Activated CD8-positive, alpha-beta memory T cell treated with anti-CD3 and anti-CD28 coated beads, Interleukin-2, amount 10 ng/mL, durations not matched to agents 7 days and 5 days (primary cell): ENCODE results near the gene KAZN. TPM values are rescaled to one million over a fixed set of nuclear protein-coding genes. Genes with fewer than 3 reads are reported as not detected.

Experiments used
- ATAC-seq: fragments of 150-1000 bp; cut with Tn5 transposase; one replicate; pipeline ENCODE4 v1.10.0; 2021; ENCODE audit warnings: moderate library complexity
- CTCF ChIA-PET: fragments of 350-600 bp; sonication (Branson Sonifier 250); formaldehyde crosslinking; loops from one replicate; lab custom pipeline; 2021; ENCODE audit warnings: antibody characterized with exemption; lab: Charles Lee
- DNase-seq: peaks from one replicate; pipeline ENCODE4 v3.0.0-alpha.2; 2020
- H3K27ac Mint-ChIP-seq: one replicate; pipeline ENCODE4 v1.8.0; 2021; ENCODE audit warnings: mild to moderate bottlenecking, mixed read lengths
- H3K27me3 Mint-ChIP-seq: one replicate; pipeline ENCODE4 v1.8.0; 2021; ENCODE audit warnings: mixed read lengths
- H3K36me3 Mint-ChIP-seq: one replicate; pipeline ENCODE4 v1.8.0; 2021; ENCODE audit warnings: mild to moderate bottlenecking, mixed read lengths
- H3K4me1 Mint-ChIP-seq: one replicate; pipeline ENCODE4 v1.8.0; 2021; ENCODE audit warnings: mixed read lengths
- H3K4me3 Mint-ChIP-seq: one replicate; pipeline ENCODE4 v1.8.0; 2021; ENCODE audit warnings: mild to moderate bottlenecking, moderate library complexity, mixed read lengths
- H3K9me3 Mint-ChIP-seq: one replicate; pipeline ENCODE4 v1.8.0; 2022; ENCODE audit warnings: low read depth, mixed read lengths
- total RNA-seq, 2 experiments: library from RNA; stranded (reverse); gene quantifications; one replicate each; pipeline ENCODE4 v1.2.3, GENCODE V29; 2021

KAZN gene
- total RNA-seq, 2 experiments from 2014 or later, result 0.12 to 0.15 TPM

- no peak for ATAC-seq
- Mint-ChIP-seq H3K4me3 (no peak overlapping the region), H3K4me1 (no peaks in the 10 kb centered on the region), H3K27me3 (peaks cover 5% of the 10 kb centered on the region), H3K9me3 (no peaks in the 10 kb centered on the region), H3K36me3 (no peaks in the 10 kb centered on the region), H3K27ac (no peak overlapping the region)
- no peak for DNase-seq
- CTCF ChIA-PET, result interaction anchor here (0.7 kb wide), 1 partner anchor 56 kb away, joined by 3 read pairs; no protein-coding TSS in a partner anchor
Measured at GRCh38 chr1:15083578-15083977, 485.1 kb downstream of the KAZN start.

GRCh38 chr1:15088281-15088971, 489.9 kb downstream of the KAZN start:
- H3K27me3 Mint-ChIP-seq, result peaks cover 18% of the 10 kb centered on the region
- CTCF ChIA-PET, result interaction anchor here (1.0 to 1.1 kb wide), 2 partner anchors 12 kb away, joined by 3 to 4 read pairs; no protein-coding TSS in a partner anchor
- H3K36me3 Mint-ChIP-seq, result no peaks in the 10 kb centered on the region

GRCh38 chr1:15089258-15089992, 490.9 kb downstream of the KAZN start:
- H3K36me3 Mint-ChIP-seq, result no peaks in the 10 kb centered on the region
- CTCF ChIA-PET, result interaction anchor here (1.1 kb wide), 1 partner anchor 11 kb away, joined by 4 read pairs; no protein-coding TSS in a partner anchor
- no peaks in the 10 kb centered on the region for H3K9me3 Mint-ChIP-seq
- no peak overlapping the region for H3K27ac Mint-ChIP-seq
- peaks cover 3% of the 10 kb centered on the region for H3K4me1 Mint-ChIP-seq
- no peak for DNase-seq
- H3K4me3 Mint-ChIP-seq, result no peak overlapping the region
- H3K27me3 Mint-ChIP-seq, result peaks cover 18% of the 10 kb centered on the region
- no peak for ATAC-seq

More at GRCh38 chr1:15088281-15088971, 489.9 kb downstream of the KAZN start:
- no peak overlapping the region for H3K27ac Mint-ChIP-seq
- H3K9me3 Mint-ChIP-seq, result no peaks in the 10 kb centered on the region
- ATAC-seq (no peak), DNase-seq (no peak)
- H3K4me1 Mint-ChIP-seq, result peaks cover 3% of the 10 kb centered on the region
- H3K4me3 Mint-ChIP-seq, result no peak overlapping the region

DNA sequence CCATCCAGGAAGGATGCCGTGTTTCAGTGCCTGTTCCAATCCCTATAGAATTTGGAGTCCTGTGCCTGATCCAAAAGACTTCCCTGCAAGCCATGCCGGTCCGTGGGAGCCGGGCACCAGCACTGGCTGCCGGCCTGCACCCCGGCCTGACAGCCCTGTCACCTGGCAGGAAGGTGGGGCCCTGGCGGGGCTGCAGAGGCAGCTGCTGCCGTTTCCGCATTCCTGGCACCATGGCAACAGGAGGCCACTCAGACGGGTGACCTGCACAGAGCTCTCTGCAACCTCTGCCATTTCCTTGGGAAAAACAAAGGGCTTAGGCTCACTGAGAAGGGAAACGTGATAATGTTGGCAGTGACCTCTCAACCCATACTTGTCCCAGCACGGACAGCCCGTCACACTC, 491.9 kb downstream of the KAZN start:
- DNase-seq, result peak; percentile 50
- H3K9me3 Mint-ChIP-seq, result no peaks in the 10 kb centered on the region
- no peaks in the 10 kb centered on the region for H3K36me3 Mint-ChIP-seq
- peaks cover 18% of the 10 kb centered on the region for H3K27me3 Mint-ChIP-seq
- no peak overlapping the region for H3K4me3 Mint-ChIP-seq
- ATAC-seq, result no peak
- CTCF ChIA-PET, result no interaction called here
- no peak overlapping the region for H3K27ac Mint-ChIP-seq
- H3K4me1 Mint-ChIP-seq, result peaks cover 3% of the 10 kb centered on the region

- Mint-ChIP-seq H3K4me1 (peaks cover 3% of the 10 kb centered on the region), H3K27ac (no peak overlapping the region), H3K27me3 (peaks cover 13% of the 10 kb centered on the region), H3K4me3 (no peak overlapping the region), H3K9me3 (no peaks in the 10 kb centered on the region), H3K36me3 (no peaks in the 10 kb centered on the region)
- no peak for DNase-seq
- no peak for ATAC-seq
- CTCF ChIA-PET, result no interaction called here
Measured at GRCh38 chr1:15094056-15094455, 495.6 kb downstream of the KAZN start.

DNA sequence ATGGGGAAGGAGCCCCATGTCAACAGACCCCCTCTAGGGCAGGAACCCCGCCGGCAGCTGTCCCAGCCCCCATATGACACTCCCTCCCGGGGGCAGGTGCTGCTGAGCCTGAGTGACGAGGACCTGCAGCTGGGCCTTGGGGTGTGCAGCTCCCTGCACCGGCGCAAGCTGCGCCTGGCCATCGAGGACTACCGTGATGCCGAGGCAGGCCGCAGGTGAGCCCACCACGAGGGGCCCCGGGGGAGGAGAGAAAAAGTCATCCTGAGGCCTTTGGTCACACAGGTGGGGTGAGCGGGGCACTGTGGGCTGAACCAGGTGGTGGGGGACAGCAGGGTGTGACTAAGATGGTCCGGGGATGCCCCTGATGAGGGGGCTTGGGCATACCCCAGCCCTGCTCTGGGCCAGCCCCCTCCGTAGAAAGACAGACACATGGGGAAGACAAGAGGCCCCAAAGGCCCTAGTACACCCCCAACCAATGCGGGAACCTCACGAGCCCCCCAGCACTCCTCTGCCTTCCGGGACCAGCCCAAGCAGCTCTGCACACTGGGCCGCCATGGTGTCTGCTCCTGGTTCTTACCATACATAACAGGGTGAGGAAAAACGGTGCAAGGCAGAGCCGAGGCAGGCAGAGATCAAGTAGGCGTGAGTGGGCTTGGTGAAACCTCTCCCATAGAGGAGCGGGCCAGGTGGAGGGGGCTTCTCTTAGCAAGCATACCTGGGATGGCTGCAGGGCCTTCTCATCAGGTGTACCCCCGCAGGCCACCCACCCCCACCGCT, 496.4 kb downstream of the KAZN start:
- Mint-ChIP-seq H3K4me1 (peaks cover 3% of the 10 kb centered on the region), H3K4me3 (no peak overlapping the region), H3K27me3 (peaks cover 11% of the 10 kb centered on the region), H3K36me3 (no peaks in the 10 kb centered on the region), H3K9me3 (no peaks in the 10 kb centered on the region), H3K27ac (no peak overlapping the region)
- CTCF ChIA-PET, result no interaction called here
- DNase-seq, result no peak
- no peak for ATAC-seq

DNA sequence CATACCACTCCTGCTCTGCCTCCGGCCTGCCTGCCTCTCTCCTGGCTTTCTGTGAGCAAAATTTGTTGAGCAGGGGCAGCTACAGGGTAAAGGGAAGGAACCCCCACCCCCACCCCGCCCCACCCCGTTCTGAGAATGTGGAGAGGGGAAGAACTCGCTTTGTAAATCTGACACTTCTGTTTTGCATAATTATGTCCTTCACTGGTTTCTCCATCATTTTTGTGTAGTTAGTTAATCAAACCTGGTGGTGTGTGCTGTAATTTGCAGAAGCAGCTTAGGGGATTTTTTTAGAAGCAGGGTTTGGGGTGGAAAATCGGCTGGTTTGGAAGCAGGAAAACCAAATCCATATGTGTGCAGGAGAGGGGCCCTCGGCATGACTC, 497.0 kb downstream of the KAZN start:
- Mint-ChIP-seq H3K27me3 (peaks cover 10% of the 10 kb centered on the region), H3K9me3 (no peaks in the 10 kb centered on the region), H3K4me1 (peaks cover 4% of the 10 kb centered on the region), H3K4me3 (no peak overlapping the region), H3K27ac (no peak overlapping the region), H3K36me3 (no peaks in the 10 kb centered on the region)
- DNase-seq (no peak), ATAC-seq (no peak)
- CTCF ChIA-PET, result no interaction called here

DNA sequence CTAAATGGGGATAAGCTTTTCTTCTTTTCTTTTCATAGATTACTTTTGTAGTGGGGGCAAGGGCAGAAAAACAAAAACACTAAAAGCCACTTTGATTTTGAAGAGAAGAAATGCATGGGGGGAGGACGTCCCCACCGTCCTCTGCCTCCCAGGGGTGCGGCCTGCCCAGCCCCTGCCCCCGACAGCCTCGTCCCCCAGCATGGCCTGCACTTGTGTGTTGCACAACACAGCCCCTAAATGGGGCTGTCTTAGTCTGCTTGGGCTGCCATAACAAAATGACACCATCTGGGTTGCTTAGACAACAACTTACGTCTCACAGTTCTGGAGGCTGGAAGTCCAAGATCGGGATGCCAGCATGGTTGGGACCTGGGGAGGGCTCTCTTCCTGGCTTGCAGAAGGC, 497.8 kb downstream of the KAZN start:
- ATAC-seq (no peak), DNase-seq (no peak)
- Mint-ChIP-seq H3K4me1 (peaks cover 6% of the 10 kb centered on the region), H3K4me3 (no peak overlapping the region), H3K9me3 (no peaks in the 10 kb centered on the region), H3K36me3 (no peaks in the 10 kb centered on the region), H3K27ac (no peak overlapping the region), H3K27me3 (peaks cover 11% of the 10 kb centered on the region)
- CTCF ChIA-PET, result no interaction called here

DNA sequence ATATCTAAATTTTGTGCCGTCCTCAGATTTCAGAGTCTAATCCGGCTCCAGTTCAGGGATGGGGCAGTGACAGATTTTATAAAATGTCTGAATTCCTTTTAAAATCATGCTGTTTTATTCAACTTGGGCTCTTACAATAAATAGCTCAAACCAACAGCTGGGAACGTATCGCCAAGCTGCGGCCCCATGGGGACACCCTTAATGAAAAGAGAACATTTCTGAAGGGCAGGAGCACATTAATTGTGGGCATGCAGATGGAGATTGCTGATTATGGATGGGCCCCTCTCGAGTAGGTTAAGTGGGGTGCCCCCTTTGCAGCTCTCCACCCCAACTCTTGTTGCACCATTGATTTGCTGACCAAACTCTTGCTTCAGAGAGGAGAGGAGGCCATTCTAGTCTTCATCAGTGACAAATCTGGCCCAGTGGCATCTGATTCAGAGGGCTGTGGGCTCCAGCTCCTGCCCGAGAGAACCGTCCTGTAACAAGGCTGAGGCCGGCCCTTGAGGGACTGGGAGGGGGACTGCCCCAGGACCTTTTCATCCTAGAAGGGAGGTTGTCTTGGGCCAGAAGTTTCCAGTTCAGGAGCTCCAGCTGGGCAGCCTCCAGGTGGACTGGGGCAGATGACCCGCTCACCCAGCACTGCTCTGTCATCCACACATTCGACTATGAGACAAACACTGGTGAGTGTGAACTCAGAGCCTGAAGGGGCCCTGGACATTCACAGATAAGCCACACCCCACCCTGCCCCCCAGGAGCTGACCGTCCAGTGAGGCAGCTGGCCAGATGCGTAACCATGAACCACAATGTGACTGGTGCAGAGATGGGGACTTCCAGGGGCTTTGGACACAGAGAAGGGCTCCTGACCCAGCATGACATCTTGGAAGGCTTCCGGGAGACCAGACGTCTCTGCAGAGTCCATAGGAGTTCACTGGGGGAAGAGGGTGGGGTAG, 500.0 kb downstream of the KAZN start:
- no peaks in the 10 kb centered on the region for H3K36me3 Mint-ChIP-seq
- ATAC-seq (no peak), DNase-seq (no peak)
- no peaks in the 10 kb centered on the region for H3K9me3 Mint-ChIP-seq
- H3K27me3 Mint-ChIP-seq, result peaks cover 8% of the 10 kb centered on the region
- H3K27ac Mint-ChIP-seq, result no peak overlapping the region
- H3K4me1 Mint-ChIP-seq, result peaks cover 6% of the 10 kb centered on the region
- CTCF ChIA-PET, result no interaction called here
- no peak overlapping the region for H3K4me3 Mint-ChIP-seq

GRCh38 chr1:15099441-15100120, 501.1 kb downstream of the KAZN start:
- Mint-ChIP-seq H3K27ac (no peak overlapping the region), H3K9me3 (peaks cover 2% of the 10 kb centered on the region), H3K4me1 (peaks cover 6% of the 10 kb centered on the region), H3K4me3 (no peak overlapping the region), H3K27me3 (peaks cover 8% of the 10 kb centered on the region), H3K36me3 (no peaks in the 10 kb centered on the region)
- ATAC-seq, result no peak
- CTCF ChIA-PET, result interaction anchor here (1.0 to 1.3 kb wide), 5 partner anchors 10 to 72 kb away, joined by 3 to 4 read pairs (median 3); no protein-coding TSS in a partner anchor
- DNase-seq, result no peak

DNA sequence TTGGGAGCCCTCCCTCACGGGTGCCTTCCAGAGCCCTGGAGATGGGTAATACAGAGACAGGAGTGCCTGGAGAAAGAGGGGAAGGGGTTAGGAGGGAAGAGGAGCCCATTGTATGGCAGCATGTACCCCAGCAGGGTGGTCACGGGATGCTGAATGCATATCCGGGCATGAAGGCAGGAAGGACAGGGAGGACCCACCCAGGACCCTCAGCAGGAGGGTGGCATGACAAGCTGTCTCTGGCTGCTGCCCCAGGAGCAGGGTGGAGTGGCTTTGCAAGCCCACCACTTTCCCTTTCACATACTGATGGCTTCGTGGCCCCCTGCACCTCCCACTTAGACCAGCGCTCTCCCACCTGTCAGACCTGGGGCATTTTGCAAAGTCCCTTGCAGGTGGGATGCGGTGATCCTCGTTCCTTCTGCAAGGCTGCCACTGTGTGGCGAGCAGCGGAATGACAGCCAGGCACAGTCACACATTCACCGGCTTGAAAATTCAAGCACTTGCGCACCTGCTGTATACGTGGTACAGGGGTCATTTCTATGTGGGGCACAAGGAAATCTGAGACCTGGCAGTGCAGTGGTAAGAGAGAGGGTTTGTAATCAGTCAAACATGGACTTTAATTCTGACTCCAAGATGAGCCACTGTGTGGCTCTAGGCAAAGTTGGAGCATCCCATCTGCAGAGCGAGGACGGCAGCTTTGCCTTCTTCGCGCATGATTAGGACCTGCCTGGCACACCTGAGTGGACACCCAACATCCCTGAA, 501.8 kb downstream of the KAZN start:
- Mint-ChIP-seq H3K4me3 (no peak overlapping the region), H3K36me3 (no peaks in the 10 kb centered on the region), H3K4me1 (peaks cover 6% of the 10 kb centered on the region), H3K27me3 (peaks cover 8% of the 10 kb centered on the region), H3K27ac (no peak overlapping the region), H3K9me3 (peaks cover 2% of the 10 kb centered on the region)
- DNase-seq, result peak; percentile 69
- peak; percentile 83 for ATAC-seq
- CTCF ChIA-PET, result interaction anchor here (1.0 to 1.3 kb wide), 5 partner anchors 11 to 73 kb away, joined by 3 to 4 read pairs (median 3); no protein-coding TSS in a partner anchor
